BJ (cell line): ENCODE results near the gene TAF4. TPM values are rescaled to one million over a fixed set of nuclear protein-coding genes. Genes with fewer than 3 reads are reported as not detected.
"Not testable (repeated sequence)": the region's sequence is repeated elsewhere in the genome, so short reads cannot be mapped to it uniquely, and the experiment has no call there.

Experiments used
- CTCF ChIA-PET: fragments of 350-600 bp; formaldehyde crosslinking; extraction: SDS; loops from one replicate; lab custom pipeline; 2021; ENCODE audit warnings: antibody characterized with exemption, inconsistent platforms; lab: Yijun Ruan, JAX
- POLR2A ChIA-PET: fragments of 300-600 bp; sonication (Branson Sonifier 250); formaldehyde crosslinking; extraction: SDS; loops from one replicate; lab custom pipeline; 2021; ENCODE audit warnings: antibody characterized with exemption; lab: Charles Lee
- DNase-seq: peaks from one replicate; pipeline ENCODE4 v3.0.0-alpha.2; 2011; ENCODE audit warnings: low read depth
- H3K27me3 ChIP-seq: 2 replicates; pipeline ENCODE4 v1.6.0; 2011; ENCODE audit warnings: low read length; ENCODE audit not compliant: control insufficient read depth, insufficient read depth
- H3K36me3 ChIP-seq: 2 replicates; pipeline ENCODE4 v1.5.1; 2011; ENCODE audit warnings: low read length; ENCODE audit not compliant: control insufficient read depth, insufficient read depth
- H3K4me3 ChIP-seq: 2 replicates; pipeline ENCODE4 v1.5.1; 2011; ENCODE audit warnings: low read depth, mild to moderate bottlenecking, control low read depth, low read length
- polyA plus RNA-seq: library from polyadenylated mRNA; depleted of rRNA; stranded (reverse); fragments of >200 nt; gene quantifications from 2 replicates; pipeline ENCODE4 v1.2.3, GENCODE V29; 2011
- TF ChIP-seq, protein P1 (sequence below): IDR thresholded peaks from 2 replicates; pipeline ENCODE4 v1.5.1; 2011; ENCODE audit warnings: low read depth, mild to moderate bottlenecking, control low read depth, inconsistent platforms, low read length, moderate library complexity; ENCODE audit not compliant: insufficient read depth

Gene TAF4
- polyA plus RNA-seq, 1 experiment = 1.2 TPM

DNA sequence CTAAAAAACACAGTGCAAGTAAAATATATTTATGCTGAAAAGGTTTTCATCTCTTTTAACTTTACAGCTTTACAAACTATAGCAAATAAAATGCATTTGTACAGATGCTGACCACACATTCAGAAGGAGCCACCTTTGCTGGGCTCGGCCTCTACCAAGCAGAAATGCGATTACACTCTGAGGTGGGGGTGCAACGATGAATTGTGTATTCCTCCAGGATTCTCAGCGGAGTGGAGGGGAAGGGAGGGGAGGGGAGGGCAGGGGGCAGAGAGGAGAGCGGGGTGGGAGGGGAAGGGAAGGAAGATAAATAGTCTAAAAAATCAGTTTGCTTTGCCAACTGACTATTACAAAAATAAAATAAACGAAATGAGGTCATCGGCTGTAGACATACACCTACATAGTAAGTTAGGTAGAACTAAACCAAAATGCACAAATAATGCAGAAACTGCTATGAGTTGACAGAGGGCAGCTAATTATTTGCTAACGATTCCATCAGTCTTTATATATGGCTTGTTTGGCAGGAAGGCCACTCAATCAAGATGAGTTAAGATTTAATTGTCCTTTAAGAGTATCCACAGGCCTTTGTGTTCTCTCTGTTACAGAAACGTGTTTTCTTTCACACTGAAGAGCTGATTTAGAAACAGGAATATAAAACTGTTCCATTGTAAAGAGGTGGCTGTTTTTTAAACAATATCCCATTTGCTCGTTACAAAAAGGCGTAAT is 90.1 kb downstream of the TAF4 start:
- Histone ChIP-seq H3K4me3 (no peak overlapping the region), H3K27me3 (no peaks in the 10 kb centered on the region), H3K36me3 (peaks cover 11% of the 10 kb centered on the region)
- TF ChIP-seq, protein P1, sequence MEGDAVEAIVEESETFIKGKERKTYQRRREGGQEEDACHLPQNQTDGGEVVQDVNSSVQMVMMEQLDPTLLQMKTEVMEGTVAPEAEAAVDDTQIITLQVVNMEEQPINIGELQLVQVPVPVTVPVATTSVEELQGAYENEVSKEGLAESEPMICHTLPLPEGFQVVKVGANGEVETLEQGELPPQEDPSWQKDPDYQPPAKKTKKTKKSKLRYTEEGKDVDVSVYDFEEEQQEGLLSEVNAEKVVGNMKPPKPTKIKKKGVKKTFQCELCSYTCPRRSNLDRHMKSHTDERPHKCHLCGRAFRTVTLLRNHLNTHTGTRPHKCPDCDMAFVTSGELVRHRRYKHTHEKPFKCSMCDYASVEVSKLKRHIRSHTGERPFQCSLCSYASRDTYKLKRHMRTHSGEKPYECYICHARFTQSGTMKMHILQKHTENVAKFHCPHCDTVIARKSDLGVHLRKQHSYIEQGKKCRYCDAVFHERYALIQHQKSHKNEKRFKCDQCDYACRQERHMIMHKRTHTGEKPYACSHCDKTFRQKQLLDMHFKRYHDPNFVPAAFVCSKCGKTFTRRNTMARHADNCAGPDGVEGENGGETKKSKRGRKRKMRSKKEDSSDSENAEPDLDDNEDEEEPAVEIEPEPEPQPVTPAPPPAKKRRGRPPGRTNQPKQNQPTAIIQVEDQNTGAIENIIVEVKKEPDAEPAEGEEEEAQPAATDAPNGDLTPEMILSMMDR = no peak
- ChIA-PET CTCF (interaction anchor here (1.1 kb wide), 1 partner anchor 51 kb away, joined by 3 read pairs; no protein-coding TSS in a partner anchor), POLR2A (no interaction called here)
- DNase-seq = no peak

DNA sequence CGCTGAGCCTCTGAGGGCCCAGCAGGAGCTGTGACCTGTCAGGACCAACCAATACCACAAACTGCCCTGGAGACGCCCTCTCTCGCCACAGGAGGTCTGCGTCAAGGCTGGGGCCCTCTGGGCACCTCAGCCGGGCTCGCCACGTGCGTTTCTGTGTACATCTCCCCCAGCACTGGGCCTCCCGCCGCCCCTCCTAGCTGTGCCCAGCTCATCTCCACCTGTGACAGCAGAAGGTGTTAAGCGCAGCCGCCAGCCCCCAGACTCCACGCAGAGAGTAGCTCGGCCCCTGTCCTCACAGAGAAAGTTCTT is 91.4 kb downstream of the TAF4 start:
- CTCF ChIA-PET = no interaction called here
- TF ChIP-seq, protein P1 = no peak

DNA sequence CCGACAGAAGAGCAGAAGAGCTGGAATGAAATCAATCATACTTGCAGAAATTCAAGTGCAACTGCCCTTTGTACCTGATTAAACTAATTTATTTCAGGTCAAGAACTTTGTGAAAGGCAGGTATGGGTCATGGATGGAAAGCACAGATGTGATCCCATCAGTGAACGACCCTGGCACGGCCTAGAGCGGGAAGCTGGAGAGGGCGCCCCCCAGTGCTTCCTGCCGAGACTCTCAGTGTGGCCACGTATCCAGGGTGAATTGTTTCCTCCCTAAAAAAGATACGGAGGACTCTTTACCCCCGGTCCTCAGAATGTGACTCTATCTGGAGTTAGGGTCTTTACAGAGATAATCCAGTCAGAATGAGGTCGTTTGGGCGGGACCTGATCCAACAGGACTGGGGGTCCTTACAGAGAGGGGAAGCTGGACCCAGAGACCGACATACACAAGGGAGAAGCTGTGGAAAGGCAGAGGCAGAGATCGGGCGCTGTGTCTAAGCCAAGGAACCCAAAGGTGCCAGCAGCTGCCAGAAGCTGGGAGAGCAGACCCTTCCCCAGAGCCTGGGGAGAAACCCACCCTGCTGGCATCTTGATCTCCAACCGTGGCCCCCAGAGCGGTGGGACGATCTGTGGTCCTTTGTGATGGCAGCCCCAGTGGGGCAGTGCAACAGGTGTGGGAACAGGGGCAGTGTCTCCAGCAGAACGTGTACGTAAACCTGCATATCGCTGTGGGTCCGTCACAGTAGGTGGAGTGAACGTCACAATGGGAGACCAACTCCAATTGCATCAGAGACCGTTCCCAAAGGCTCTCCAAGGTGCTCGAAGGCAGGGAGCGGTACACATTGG is 91.9 kb downstream of the TAF4 start:
- peaks cover 11% of the 10 kb centered on the region for H3K36me3 ChIP-seq
- TF ChIP-seq, protein P1 = no peak
- ChIA-PET CTCF (no interaction called here), POLR2A (no interaction called here)
- H3K27me3 ChIP-seq = no peaks in the 10 kb centered on the region
- DNase-seq = no peak
- no peak overlapping the region for H3K4me3 ChIP-seq

More for the DNA sequence above, 91.4 kb downstream of the TAF4 start:
- H3K36me3 ChIP-seq = peaks cover 11% of the 10 kb centered on the region
- POLR2A ChIA-PET = no interaction called here
- no peak overlapping the region for H3K4me3 ChIP-seq
- no peak for DNase-seq
- no peaks in the 10 kb centered on the region for H3K27me3 ChIP-seq

DNA sequence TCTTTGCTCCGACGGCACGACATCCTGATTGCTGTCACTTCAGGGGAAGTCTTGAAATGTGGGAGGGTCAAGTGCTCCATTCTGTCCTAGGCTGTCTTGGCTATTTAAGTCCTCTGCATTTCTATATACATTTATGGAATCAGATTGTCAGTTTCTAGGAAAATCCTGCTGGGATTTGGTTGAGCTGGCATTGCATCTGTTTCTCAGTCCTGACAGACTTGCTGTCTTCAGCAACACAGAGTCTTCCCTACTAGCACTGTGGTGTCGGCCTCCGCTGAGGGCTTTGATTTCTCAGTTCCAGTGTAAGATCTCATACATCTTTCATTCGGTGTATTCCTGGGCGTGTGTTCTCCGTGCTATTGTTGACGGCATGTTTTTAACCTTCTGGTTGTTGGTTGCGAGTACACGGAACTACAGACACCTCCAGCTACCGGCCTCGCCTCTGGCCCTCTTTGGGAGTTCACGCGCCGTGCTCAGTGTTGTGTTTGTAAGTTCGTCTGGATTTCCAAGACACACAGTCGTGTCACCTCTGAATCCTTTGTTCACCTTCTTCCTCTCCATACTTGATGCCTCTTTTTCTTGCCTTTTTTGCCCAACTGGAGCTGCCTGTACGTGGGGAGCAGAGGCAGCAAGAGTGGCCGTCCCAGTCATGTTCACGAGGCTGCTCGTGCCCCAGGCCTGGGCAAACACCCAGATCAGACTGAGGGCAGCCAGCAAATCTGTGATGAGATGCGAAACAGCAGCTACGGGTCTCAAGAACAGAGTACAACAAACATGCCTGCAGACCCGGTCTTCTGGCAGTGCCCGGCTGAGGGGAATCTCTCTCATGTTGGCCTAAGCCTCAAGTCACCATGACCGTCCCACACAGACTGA is 92.8 kb downstream of the TAF4 start:
- H3K4me3 ChIP-seq = no peak overlapping the region
- POLR2A ChIA-PET = no interaction called here
- H3K36me3 ChIP-seq = peaks cover 11% of the 10 kb centered on the region
- CTCF ChIA-PET = no interaction called here
- no peaks in the 10 kb centered on the region for H3K27me3 ChIP-seq
- DNase-seq = no peak
- TF ChIP-seq, protein P1 = no peak

DNA sequence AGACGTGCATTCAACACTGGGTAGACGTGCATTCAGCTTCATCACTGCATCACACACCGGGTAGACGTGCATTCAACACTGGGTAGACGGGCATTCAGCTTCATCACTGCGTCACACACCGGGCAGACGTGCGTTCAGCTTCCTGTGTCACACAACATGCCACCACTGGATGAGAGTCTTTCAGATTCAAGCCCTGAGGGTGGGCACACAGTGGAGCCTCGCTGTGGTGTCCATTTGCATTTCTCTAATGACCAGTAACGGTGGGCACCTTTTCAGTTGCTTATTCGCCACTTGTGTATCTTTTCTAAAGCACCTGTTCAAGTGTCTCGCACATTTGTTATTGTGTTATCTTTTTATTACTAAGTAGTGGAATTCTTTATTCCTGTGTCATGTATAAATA is 94.1 kb downstream of the TAF4 start:
- H3K36me3 ChIP-seq, POLR2A ChIA-PET, CTCF ChIA-PET, DNase-seq, H3K4me3 ChIP-seq, H3K27me3 ChIP-seq: not testable (repeated sequence)
